Effector memory CD8-positive, alpha-beta T cell (primary cell): ENCODE data around the gene CSGALNACT2.

ENCODE experiments used
- ATAC-seq: fragments of 150-1000 bp; cut with Tn5 transposase; replicated peaks from 2 replicates; pipeline ENCODE4 v1.10.0; 2021; ENCODE audit warnings: mild to moderate bottlenecking, moderate library complexity
- DNase-seq, 3 experiments: peaks; one replicate each; pipeline ENCODE4 v3.0.0; 2021
- H3K27ac Mint-ChIP-seq, 2 donors: one replicate each; pipeline ENCODE4 v1.8.0; 2022; ENCODE audit warnings: mild to moderate bottlenecking in 2 of 2, mixed read lengths in 2 of 2, moderate library complexity in 2 of 2
- H3K27me3 Mint-ChIP-seq, 2 donors: one replicate each; pipeline ENCODE4 v1.8.0; 2022; ENCODE audit warnings: mixed read lengths in 2 of 2
- H3K36me3 Mint-ChIP-seq: one replicate; pipeline ENCODE4 v1.8.0; 2022; ENCODE audit warnings: mild to moderate bottlenecking, moderate library complexity, mixed read lengths; ENCODE audit not compliant: insufficient read depth
- H3K4me1 Mint-ChIP-seq, 2 donors: one replicate each; pipeline ENCODE4 v1.8.0; 2022; ENCODE audit warnings: low read depth in 2 of 2, mixed read lengths in 2 of 2
- H3K4me3 Mint-ChIP-seq, 2 donors: one replicate each; pipeline ENCODE4 v1.8.0; 2022; ENCODE audit warnings: mild to moderate bottlenecking in 2 of 2, mixed read lengths in 2 of 2, moderate library complexity in 2 of 2
- H3K9me3 Mint-ChIP-seq, 2 donors: one replicate each; pipeline ENCODE4 v1.8.0; 2022; ENCODE audit warnings: mixed read lengths in 2 of 2

The CSGALNACT2 gene

GRCh38 chr10:43194859-43195258 lies 56.6 kb downstream of the CSGALNACT2 start:
- Mint-ChIP-seq H3K4me1 (peaks cover 0 to 4% of the 10 kb centered on the region in 2 donors), H3K9me3 (no peaks in the 10 kb centered on the region), H3K27ac (peak overlapping the region; percentile 45 to 75), H3K4me3 (no peak overlapping the region), H3K27me3 (no peaks in the 10 kb centered on the region), H3K36me3 (peaks cover 23% of the 10 kb centered on the region)
- no peak for DNase-seq
- no peak for ATAC-seq

GRCh38 chr10:43195557-43195956 lies 57.3 kb downstream of the CSGALNACT2 start:
- no peak overlapping the region for H3K4me3 Mint-ChIP-seq
- DNase-seq (no peak), ATAC-seq (no peak)
- peak overlapping the region in 1 of 2 donors; percentile 59 for H3K27ac Mint-ChIP-seq
- H3K36me3 Mint-ChIP-seq: peaks cover 26% of the 10 kb centered on the region
- H3K9me3 Mint-ChIP-seq: no peaks in the 10 kb centered on the region
- H3K4me1 Mint-ChIP-seq: peaks cover 0 to 4% of the 10 kb centered on the region in 2 donors
- no peaks in the 10 kb centered on the region for H3K27me3 Mint-ChIP-seq

- no peaks in the 10 kb centered on the region for H3K9me3 Mint-ChIP-seq
- peaks cover 0 to 4% of the 10 kb centered on the region in 2 donors for H3K4me1 Mint-ChIP-seq
- H3K36me3 Mint-ChIP-seq: peaks cover 26% of the 10 kb centered on the region
- no peak for DNase-seq
- no peak overlapping the region for H3K4me3 Mint-ChIP-seq
- no peak for ATAC-seq
- H3K27me3 Mint-ChIP-seq: no peaks in the 10 kb centered on the region
- H3K27ac Mint-ChIP-seq: peak overlapping the region; percentile 49 to 59
Observed at GRCh38 chr10:43196131-43196980, 58.1 kb downstream of the CSGALNACT2 start.

- Mint-ChIP-seq H3K4me1 (peaks cover 5 to 6% of the 10 kb centered on the region in 2 donors), H3K4me3 (no peak overlapping the region), H3K9me3 (no peaks in the 10 kb centered on the region), H3K27ac (peak overlapping the region; percentile 49 to 59), H3K27me3 (no peaks in the 10 kb centered on the region), H3K36me3 (peaks cover 26% of the 10 kb centered on the region)
- DNase-seq (no peak), ATAC-seq (no peak)
Observed at GRCh38 chr10:43196981-43197833, 59.0 kb downstream of the CSGALNACT2 start.

- ATAC-seq: no peak
- H3K36me3 Mint-ChIP-seq: peaks cover 26% of the 10 kb centered on the region
- no peaks in the 10 kb centered on the region for H3K9me3 Mint-ChIP-seq
- DNase-seq: no peak
- H3K27ac Mint-ChIP-seq: peak overlapping the region in 1 of 2 donors; percentile 49
- H3K4me1 Mint-ChIP-seq: peaks cover 6 to 7% of the 10 kb centered on the region in 2 donors
- no peak overlapping the region for H3K4me3 Mint-ChIP-seq
- H3K27me3 Mint-ChIP-seq: no peaks in the 10 kb centered on the region
Observed at GRCh38 chr10:43197834-43198681, 59.8 kb downstream of the CSGALNACT2 start.

GRCh38 chr10:43198682-43199005 lies 60.4 kb downstream of the CSGALNACT2 start:
- Mint-ChIP-seq H3K27me3 (no peaks in the 10 kb centered on the region), H3K9me3 (no peaks in the 10 kb centered on the region), H3K27ac (no peak overlapping the region), H3K4me3 (no peak overlapping the region), H3K36me3 (peaks cover 26% of the 10 kb centered on the region), H3K4me1 (peaks cover 6% of the 10 kb centered on the region in 2 donors)
- no peak for ATAC-seq
- DNase-seq: no peak

GRCh38 chr10:43199088-43199683 lies 60.9 kb downstream of the CSGALNACT2 start:
- DNase-seq (no peak), ATAC-seq (no peak)
- peaks cover 26% of the 10 kb centered on the region for H3K36me3 Mint-ChIP-seq
- no peaks in the 10 kb centered on the region for H3K27me3 Mint-ChIP-seq
- H3K4me1 Mint-ChIP-seq: peaks cover 6% of the 10 kb centered on the region in 2 donors
- no peak overlapping the region for H3K4me3 Mint-ChIP-seq
- H3K27ac Mint-ChIP-seq: no peak overlapping the region
- no peaks in the 10 kb centered on the region for H3K9me3 Mint-ChIP-seq

GRCh38 chr10:43199684-43200537 lies 61.7 kb downstream of the CSGALNACT2 start:
- no peak for DNase-seq
- Mint-ChIP-seq H3K4me3 (no peak overlapping the region), H3K27ac (no peak overlapping the region), H3K9me3 (no peaks in the 10 kb centered on the region), H3K36me3 (peaks cover 26% of the 10 kb centered on the region), H3K27me3 (no peaks in the 10 kb centered on the region), H3K4me1 (peaks cover 6% of the 10 kb centered on the region in 2 donors)
- ATAC-seq: no peak

GRCh38 chr10:43200538-43201390 lies 62.5 kb downstream of the CSGALNACT2 start:
- Mint-ChIP-seq H3K27me3 (no peaks in the 10 kb centered on the region), H3K36me3 (peaks cover 23% of the 10 kb centered on the region), H3K4me1 (peaks cover 6% of the 10 kb centered on the region in 2 donors), H3K4me3 (peak overlapping the region in 1 of 2 donors; percentile 83), H3K27ac (no peak overlapping the region), H3K9me3 (no peaks in the 10 kb centered on the region)
- no peak for ATAC-seq
- no peak for DNase-seq

- ATAC-seq (no peak), DNase-seq (no peak)
- Mint-ChIP-seq H3K9me3 (no peaks in the 10 kb centered on the region), H3K36me3 (peaks cover 20% of the 10 kb centered on the region), H3K4me3 (peak overlapping the region; percentile 83 to 85), H3K27me3 (no peaks in the 10 kb centered on the region), H3K27ac (peak overlapping the region; percentile 58 to 74), H3K4me1 (peaks cover 6% of the 10 kb centered on the region in 2 donors)
Observed at GRCh38 chr10:43201545-43202131, 63.4 kb downstream of the CSGALNACT2 start.

GRCh38 chr10:43202224-43202656 lies 64.0 kb downstream of the CSGALNACT2 start:
- Mint-ChIP-seq H3K36me3 (peaks cover 14% of the 10 kb centered on the region), H3K27me3 (no peaks in the 10 kb centered on the region), H3K9me3 (no peaks in the 10 kb centered on the region), H3K27ac (peak overlapping the region; percentile 58 to 74), H3K4me3 (peak overlapping the region; percentile 83 to 85), H3K4me1 (peaks cover 6% of the 10 kb centered on the region in 2 donors)
- ATAC-seq (peak; percentile 76), DNase-seq (peak; percentile 55 to 57 (median 56))
